ENCODE results near the gene EDARADD. TPM values are rescaled to one million over a fixed set of nuclear protein-coding genes. Genes with fewer than 3 reads are reported as not detected.
A peak's percentile ranks its signal among the peaks of the same experiment; 100 is the strongest.

The EDARADD gene
- total RNA-seq, 1 experiment from 2014 or later = 0.91 TPM

- H3K27ac ChIP-seq (ENCODE audit: low read length) = 0 out of 2 replicates have a peak overlapping the region, but pooled peaks have one; percentile 39
- ATAC-seq (peak; percentile 50), DNase-seq (peak; percentile 17)
- no peaks in the 10 kb centered on the region for H3F3A ChIP-seq (ENCODE audit: low read length, unreplicated experiment)
- no peaks in the 10 kb centered on the region for H3K9me3 ChIP-seq (ENCODE audit: low read length)
- no peaks in the 10 kb centered on the region for H3K27me3 ChIP-seq (ENCODE audit: low read length)
- intact Hi-C loops (cut with micrococcal nuclease) = no loop called here
- POLR2A ChIA-PET (ENCODE audit: unreplicated experiment) = interaction anchor here (0.6 kb wide), 1 partner anchor 89 kb away, joined by 3 read pairs; no protein-coding TSS in a partner anchor
- peak overlapping the region; percentile 37; the same call in 1 of the 2 replicates for H3K4me3 ChIP-seq (ENCODE audit: low read length)
- peaks cover 35% of the 10 kb centered on the region for H3K4me1 ChIP-seq (ENCODE audit: insufficient read depth, low read length)
- H3K9me2 ChIP-seq (replicated peaks; ENCODE audit: low read length) = no peaks in the 10 kb centered on the region
- CTCF ChIA-PET = no interaction called here
- no peak for TF ChIP-seq EZH2 (IDR thresholded peaks at IDR 0.05; ENCODE audit: low read length, unreplicated experiment)
- peak overlapping the region; percentile 72 for H3K4me2 ChIP-seq (ENCODE audit: low read length)
- no TSS peak for BruUV-seq (replicated peaks)
- H3K79me2 ChIP-seq (ENCODE audit: low read length) = no peaks in the 10 kb centered on the region
- no peaks in the 10 kb centered on the region for H3K36me3 ChIP-seq (ENCODE audit: low read depth, low read length)
- H3K9ac ChIP-seq (ENCODE audit: low read length) = no peak overlapping the region
- peak overlapping the region; percentile 64 for H2AFZ ChIP-seq (ENCODE audit: low read length)
- no peaks in the 10 kb centered on the region for H4K20me1 ChIP-seq (ENCODE audit: low read length)
Measured at GRCh38 chr1:236515443-236515958, 121.4 kb downstream of the EDARADD start.

GRCh38 chr1:236516929-236517704 is 123.0 kb downstream of the EDARADD start:
- peak overlapping the region; percentile 84 for H3K4me2 ChIP-seq (ENCODE audit: low read length)

GRCh38 chr1:236518322-236518721 is 124.2 kb downstream of the EDARADD start:
- Histone ChIP-seq H3K4me1 (ENCODE audit: insufficient read depth, low read length) (peaks cover 43% of the 10 kb centered on the region), H2AFZ (ENCODE audit: low read length) (no peak overlapping the region)
- BruUV-seq (replicated peaks) = no TSS peak

More at GRCh38 chr1:236516929-236517704, 123.0 kb downstream of the EDARADD start:
- CTCF ChIA-PET = interaction anchor here (0.7 to 1.0 kb wide), 2 partner anchors 30 to 410 kb away, joined by 3 to 4 read pairs; no protein-coding TSS in a partner anchor
- peak overlapping the region; percentile 64 for H3K4me3 ChIP-seq (ENCODE audit: low read length)
- no peaks in the 10 kb centered on the region for H3K9me3 ChIP-seq (ENCODE audit: low read length)
- H3K4me1 ChIP-seq (ENCODE audit: insufficient read depth, low read length) = peaks cover 35% of the 10 kb centered on the region
- POLR2A ChIA-PET (ENCODE audit: unreplicated experiment) = interaction anchor here (0.6 to 1.1 kb wide), 3 partner anchors 14 to 109 kb away, joined by 3 to 6 read pairs (median 3); no protein-coding TSS in a partner anchor
- TF ChIP-seq CTCF (conservative IDR thresholded peaks at IDR 0.05; ENCODE audit: low read depth, low read length) = no peak
- no peak for TF ChIP-seq EZH2phosphoT487 (IDR thresholded peaks at IDR 0.05; ENCODE audit: borderline replicate concordance, low read length)
- no peak for TF ChIP-seq EZH2 (IDR thresholded peaks at IDR 0.05; ENCODE audit: low read length, unreplicated experiment)
- H4K20me1 ChIP-seq (ENCODE audit: low read length) = no peaks in the 10 kb centered on the region
- H2AFZ ChIP-seq (ENCODE audit: low read length) = peak overlapping the region; percentile 55
- ATAC-seq (peak; percentile 94), DNase-seq (peak; percentile 75)
- no peaks in the 10 kb centered on the region for H3K9me2 ChIP-seq (replicated peaks; ENCODE audit: low read length)
- H3K27ac ChIP-seq (ENCODE audit: low read length) = peak overlapping the region; percentile 64
- no peaks in the 10 kb centered on the region for H3F3A ChIP-seq (ENCODE audit: low read length, unreplicated experiment)
- no peaks in the 10 kb centered on the region for H3K27me3 ChIP-seq (ENCODE audit: low read length)
- BruUV-seq (replicated peaks) = no TSS peak
- intact Hi-C loops (cut with micrococcal nuclease) = no loop called here
- H3K79me2 ChIP-seq (ENCODE audit: low read length) = no peaks in the 10 kb centered on the region
- H3K9ac ChIP-seq (ENCODE audit: low read length) = peak overlapping the region; percentile 24; the same call in 1 of the 2 replicates
- H3K36me3 ChIP-seq (ENCODE audit: low read depth, low read length) = no peaks in the 10 kb centered on the region

More at GRCh38 chr1:236518322-236518721, 124.2 kb downstream of the EDARADD start:
- Histone ChIP-seq H3K27ac (ENCODE audit: low read length) (no peak overlapping the region), H3F3A (ENCODE audit: low read length, unreplicated experiment) (no peaks in the 10 kb centered on the region), H3K36me3 (ENCODE audit: low read depth, low read length) (no peaks in the 10 kb centered on the region), H3K9me2 (replicated peaks; ENCODE audit: low read length) (no peaks in the 10 kb centered on the region), H3K79me2 (ENCODE audit: low read length) (no peaks in the 10 kb centered on the region), H3K4me2 (ENCODE audit: low read length) (peak overlapping the region; percentile 22; the same call in 1 of the 2 replicates), H3K4me3 (ENCODE audit: low read length) (no peak overlapping the region), H3K27me3 (ENCODE audit: low read length) (no peaks in the 10 kb centered on the region), H3K9me3 (ENCODE audit: low read length) (no peaks in the 10 kb centered on the region), H4K20me1 (ENCODE audit: low read length) (no peaks in the 10 kb centered on the region), H3K9ac (ENCODE audit: low read length) (no peak overlapping the region)
- intact Hi-C loops (cut with micrococcal nuclease) = no loop called here
- ChIA-PET POLR2A (ENCODE audit: unreplicated experiment) (no interaction called here), CTCF (no interaction called here)
- no peak for TF ChIP-seq EZH2 (IDR thresholded peaks at IDR 0.05; ENCODE audit: low read length, unreplicated experiment)
- TF ChIP-seq CTCF (conservative IDR thresholded peaks at IDR 0.05; ENCODE audit: low read depth, low read length) = no peak
- no peak for TF ChIP-seq EZH2phosphoT487 (IDR thresholded peaks at IDR 0.05; ENCODE audit: borderline replicate concordance, low read length)
- DNase-seq (no peak), ATAC-seq (no peak)

Data from PC-3 (cell line).